Activated T-helper 17 cell treated with anti-CD3 and anti-CD28 coated beads, Interleukin-2, amount 50 U/mL, for 72 hours (primary cell): ENCODE data around the gene MSRB1. TPM values are rescaled to one million over a fixed set of nuclear protein-coding genes. Genes with fewer than 3 reads are reported as not detected.
"Not testable (repeated sequence)": the region's sequence is repeated elsewhere in the genome, so short reads cannot be mapped to it uniquely, and the experiment has no call there.

Experiments
- ATAC-seq: fragments of 150-1000 bp; cut with Tn5 transposase; replicated peaks from 2 replicates; pipeline ENCODE4 v1.10.0; 2021; ENCODE audit warnings: mild to moderate bottlenecking, moderate library complexity
- H3K27ac Mint-ChIP-seq: one replicate; pipeline ENCODE4 v1.8.0; 2022; ENCODE audit warnings: mixed read lengths
- H3K27me3 Mint-ChIP-seq: one replicate; pipeline ENCODE4 v1.8.0; 2022; ENCODE audit warnings: mixed read lengths
- H3K36me3 Mint-ChIP-seq: one replicate; pipeline ENCODE4 v1.8.0; 2022; ENCODE audit warnings: low read depth, mild to moderate bottlenecking, mixed read lengths
- H3K4me1 Mint-ChIP-seq: one replicate; pipeline ENCODE4 v1.8.0; 2022; ENCODE audit warnings: mixed read lengths
- H3K4me3 Mint-ChIP-seq: one replicate; pipeline ENCODE4 v1.8.0; 2022; ENCODE audit warnings: mild to moderate bottlenecking, mixed read lengths
- H3K9me3 Mint-ChIP-seq: one replicate; pipeline ENCODE4 v1.8.0; 2022; ENCODE audit warnings: mixed read lengths
- total RNA-seq, 2 donors: library from RNA; stranded (reverse); gene quantifications; one replicate each; pipeline ENCODE4 v1.2.3, GENCODE V29; 2022

The MSRB1 gene
- total RNA-seq, 2 donors from 2014 or later, result 31.5 to 34.3 TPM

GRCh38 chr16:1899641-1900451, 43.2 kb downstream of the MSRB1 start:
- H3K4me1 Mint-ChIP-seq, result no peaks in the 10 kb centered on the region
- no peaks in the 10 kb centered on the region for H3K36me3 Mint-ChIP-seq
- H3K27me3 Mint-ChIP-seq, result no peaks in the 10 kb centered on the region
- no peak for ATAC-seq
- H3K27ac Mint-ChIP-seq, result no peak overlapping the region
- H3K9me3 Mint-ChIP-seq, result no peaks in the 10 kb centered on the region
- H3K4me3 Mint-ChIP-seq, result no peak overlapping the region

- not testable (repeated sequence) for H3K9me3 Mint-ChIP-seq, H3K27me3 Mint-ChIP-seq, ATAC-seq, H3K4me3 Mint-ChIP-seq, H3K4me1 Mint-ChIP-seq, H3K36me3 Mint-ChIP-seq, H3K27ac Mint-ChIP-seq
These were observed 45.3 kb downstream of the MSRB1 start for GRCh38 chr16:1897692-1898091.

GRCh38 chr16:1895949-1896675, 46.9 kb downstream of the MSRB1 start:
- no peaks in the 10 kb centered on the region for H3K36me3 Mint-ChIP-seq
- H3K27me3 Mint-ChIP-seq, result no peaks in the 10 kb centered on the region
- no peak for ATAC-seq
- no peaks in the 10 kb centered on the region for H3K4me1 Mint-ChIP-seq
- no peaks in the 10 kb centered on the region for H3K9me3 Mint-ChIP-seq
- H3K4me3 Mint-ChIP-seq, result no peak overlapping the region
- H3K27ac Mint-ChIP-seq, result no peak overlapping the region

- Mint-ChIP-seq H3K27ac (no peak overlapping the region), H3K9me3 (no peaks in the 10 kb centered on the region), H3K36me3 (no peaks in the 10 kb centered on the region), H3K4me1 (no peaks in the 10 kb centered on the region), H3K27me3 (peaks cover 7% of the 10 kb centered on the region), H3K4me3 (no peak overlapping the region)
- ATAC-seq, result no peak
These were observed 47.9 kb downstream of the MSRB1 start for GRCh38 chr16:1895068-1895467.

- Mint-ChIP-seq H3K4me3 (no peak overlapping the region), H3K27me3 (peaks cover 12% of the 10 kb centered on the region), H3K27ac (no peak overlapping the region), H3K9me3 (no peaks in the 10 kb centered on the region), H3K36me3 (no peaks in the 10 kb centered on the region), H3K4me1 (no peaks in the 10 kb centered on the region)
- no peak for ATAC-seq
These were observed 52.3 kb downstream of the MSRB1 start for GRCh38 chr16:1890708-1891050.

GRCh38 chr16:1890024-1890707, 52.8 kb downstream of the MSRB1 start:
- no peaks in the 10 kb centered on the region for H3K9me3 Mint-ChIP-seq
- no peaks in the 10 kb centered on the region for H3K4me1 Mint-ChIP-seq
- ATAC-seq, result no peak
- no peaks in the 10 kb centered on the region for H3K36me3 Mint-ChIP-seq
- no peak overlapping the region for H3K27ac Mint-ChIP-seq
- peaks cover 13% of the 10 kb centered on the region for H3K27me3 Mint-ChIP-seq
- H3K4me3 Mint-ChIP-seq, result no peak overlapping the region

Other genes with a start within 250 kb of the MSRB1 start
- gene MAPK8IP3, start 237.0 kb downstream of the MSRB1 start, total RNA-seq, result 100 to 1,000 TPM in 1 of 2 donors, 10 to 100 TPM in 1; 59.9 to 106 TPM
- gene NME3, start 171.7 kb downstream of the MSRB1 start, total RNA-seq, result 10 to 100 TPM; 39.3 to 39.9 TPM
- gene EME2, start 170.4 kb downstream of the MSRB1 start, total RNA-seq, result 10 to 100 TPM; 37.6 to 39.6 TPM
- gene MRPS34, start 170.1 kb downstream of the MSRB1 start, total RNA-seq, result 100 to 1,000 TPM in 1 of 2 donors, 10 to 100 TPM in 1; 80.8 to 190 TPM
- 10 to 100 TPM; 20.3 to 21.1 TPM for gene SPSB3, start 160.6 kb downstream of the MSRB1 start, total RNA-seq
- gene NUBP2, start 160.2 kb downstream of the MSRB1 start, total RNA-seq, result 10 to 100 TPM; 32.6 to 58.8 TPM
- under 1 TPM; 0.13 to 0.15 TPM for gene IGFALS, start 149.5 kb downstream of the MSRB1 start, total RNA-seq
- gene HAGH, start 116.4 kb downstream of the MSRB1 start, total RNA-seq, result 10 to 100 TPM; 40.9 to 42.0 TPM
- 10 to 100 TPM; 19.2 to 19.3 TPM for gene FAHD1, start 116.0 kb downstream of the MSRB1 start, total RNA-seq
- under 1 TPM in 1 of 2 donors, not detected in 1; 0.79 TPM for gene MEIOB, start 71.0 kb downstream of the MSRB1 start, total RNA-seq
- gene HS3ST6, start 24.8 kb downstream of the MSRB1 start, total RNA-seq, result not detected
- gene RPL3L, start 11.5 kb upstream of the MSRB1 start, total RNA-seq, result under 1 TPM in 1 of 2 donors, not detected in 1; 0.37 TPM
- gene NDUFB10, start 16.3 kb upstream of the MSRB1 start, total RNA-seq, result 100 to 1,000 TPM in 1 of 2 donors, 10 to 100 TPM in 1; 65.3 to 122 TPM
- 1,000 to 10,000 TPM; 4,570 to 4,579 TPM for gene RPS2, start 21.6 kb upstream of the MSRB1 start, total RNA-seq
- under 1 TPM in 1 of 2 donors, not detected in 1; 0.32 TPM for gene RNF151, start 23.7 kb upstream of the MSRB1 start, total RNA-seq
- 10 to 100 TPM; 23.0 to 37.3 TPM for gene TBL3, start 28.9 kb upstream of the MSRB1 start, total RNA-seq
- gene NOXO1, start 38.3 kb upstream of the MSRB1 start, total RNA-seq, result 1 to 10 TPM in 1 of 2 donors, not detected in 1; 1.0 TPM
- 10 to 100 TPM; 12.4 to 28.5 TPM for gene GFER, start 41.0 kb upstream of the MSRB1 start, total RNA-seq
- 1 to 10 TPM; 5.9 to 7.9 TPM for gene SYNGR3, start 46.8 kb upstream of the MSRB1 start, total RNA-seq
- gene ZNF598, start 66.6 kb upstream of the MSRB1 start, total RNA-seq, result 10 to 100 TPM; 41.2 to 79.6 TPM
- 1 to 10 TPM in 1 of 2 donors, not detected in 1; 2.8 TPM for gene NPW, start 76.6 kb upstream of the MSRB1 start, total RNA-seq
- gene NHERF2, start 83.7 kb upstream of the MSRB1 start, total RNA-seq, result 1 to 10 TPM in 1 of 2 donors, under 1 TPM in 1; 0.21 to 2.9 TPM
- 10 to 100 TPM; 13.2 to 37.6 TPM for gene NTHL1, start 104.6 kb upstream of the MSRB1 start, total RNA-seq
- gene TSC2, start 104.8 kb upstream of the MSRB1 start, total RNA-seq, result 10 to 100 TPM; 79.3 to 83.7 TPM
- 100 to 1,000 TPM in 1 of 2 donors, 10 to 100 TPM in 1; 71.8 to 122 TPM for gene PKD1, start 192.7 kb upstream of the MSRB1 start, total RNA-seq
- under 1 TPM; 0.28 to 0.34 TPM for gene RAB26, start 205.4 kb upstream of the MSRB1 start, total RNA-seq
- gene TRAF7, start 212.6 kb upstream of the MSRB1 start, total RNA-seq, result 10 to 100 TPM; 49.8 to 80.1 TPM